Activated T-helper 9 cell treated with anti-CD3 and anti-CD28 coated beads, Interleukin-2, amount 50 U/mL, for 16 hours (primary cell): ENCODE measurements around the gene TNFRSF13B.
"Not testable (repeated sequence)": the region's sequence is repeated elsewhere in the genome, so short reads cannot be mapped to it uniquely, and the experiment has no call there.

Experiments used
- DNase-seq: peaks from one replicate; pipeline ENCODE4 v3.0.0-alpha.2; 2020; ENCODE audit warnings: low read depth

TNFRSF13B gene

DNA sequence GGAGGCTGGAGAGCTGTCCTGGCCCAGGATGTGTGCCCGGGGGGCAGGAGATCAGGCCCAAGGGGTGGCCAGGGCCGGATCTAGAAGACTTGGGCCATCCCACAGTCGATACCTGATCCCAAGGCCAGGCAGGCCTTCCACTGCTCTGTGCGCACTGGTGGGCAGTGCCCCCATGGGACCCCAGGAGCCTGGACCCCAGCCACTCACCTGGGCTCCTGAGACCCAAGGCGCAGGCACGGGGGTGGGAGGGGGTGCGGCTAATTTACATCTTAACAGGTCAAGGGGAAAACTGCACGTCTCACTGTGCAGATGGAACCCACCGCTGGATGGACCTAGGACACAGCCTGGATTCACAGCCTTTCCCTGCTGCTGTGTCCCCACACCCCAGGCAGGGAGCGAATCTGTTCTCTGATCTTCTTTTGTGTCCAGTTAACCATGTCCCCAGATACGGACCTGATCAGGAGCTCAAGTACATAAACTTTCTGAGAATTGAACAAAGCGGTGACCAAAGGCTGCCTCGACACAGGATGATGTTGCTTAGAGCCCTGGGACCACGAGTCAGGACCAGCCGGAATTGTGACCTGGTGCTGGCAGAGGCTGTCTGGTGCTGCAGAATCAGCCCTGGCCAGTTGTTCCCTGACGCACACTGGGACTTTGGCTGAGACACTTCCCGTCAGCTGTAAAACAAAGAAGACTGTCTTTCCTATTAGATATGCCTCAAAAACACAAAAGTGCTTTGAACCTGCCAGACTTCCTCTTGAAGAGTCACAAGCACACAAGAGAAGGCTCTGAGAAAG, 60.6 kb downstream of the TNFRSF13B start:
- DNase-seq: no peak

DNA sequence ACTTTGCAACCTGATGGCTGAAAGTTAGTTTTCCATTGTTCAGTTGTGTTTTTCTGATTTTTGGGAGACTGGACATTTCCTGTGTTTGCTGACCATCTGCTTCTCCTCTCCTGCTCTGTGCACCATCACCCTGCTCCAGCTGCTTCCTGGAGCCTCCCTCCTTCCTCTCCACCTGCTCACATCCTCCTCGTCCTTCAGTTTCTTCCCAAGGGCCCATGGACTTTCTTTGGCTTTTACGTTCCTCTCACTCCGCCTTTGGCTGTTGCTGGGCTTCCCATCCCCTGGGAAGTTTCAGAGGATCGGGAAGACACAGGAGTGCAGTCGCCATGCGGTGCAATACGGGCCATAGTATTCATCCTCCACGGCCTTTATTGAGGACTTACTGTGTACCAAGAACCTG, 61.6 kb downstream of the TNFRSF13B start:
- DNase-seq: no peak

DNA sequence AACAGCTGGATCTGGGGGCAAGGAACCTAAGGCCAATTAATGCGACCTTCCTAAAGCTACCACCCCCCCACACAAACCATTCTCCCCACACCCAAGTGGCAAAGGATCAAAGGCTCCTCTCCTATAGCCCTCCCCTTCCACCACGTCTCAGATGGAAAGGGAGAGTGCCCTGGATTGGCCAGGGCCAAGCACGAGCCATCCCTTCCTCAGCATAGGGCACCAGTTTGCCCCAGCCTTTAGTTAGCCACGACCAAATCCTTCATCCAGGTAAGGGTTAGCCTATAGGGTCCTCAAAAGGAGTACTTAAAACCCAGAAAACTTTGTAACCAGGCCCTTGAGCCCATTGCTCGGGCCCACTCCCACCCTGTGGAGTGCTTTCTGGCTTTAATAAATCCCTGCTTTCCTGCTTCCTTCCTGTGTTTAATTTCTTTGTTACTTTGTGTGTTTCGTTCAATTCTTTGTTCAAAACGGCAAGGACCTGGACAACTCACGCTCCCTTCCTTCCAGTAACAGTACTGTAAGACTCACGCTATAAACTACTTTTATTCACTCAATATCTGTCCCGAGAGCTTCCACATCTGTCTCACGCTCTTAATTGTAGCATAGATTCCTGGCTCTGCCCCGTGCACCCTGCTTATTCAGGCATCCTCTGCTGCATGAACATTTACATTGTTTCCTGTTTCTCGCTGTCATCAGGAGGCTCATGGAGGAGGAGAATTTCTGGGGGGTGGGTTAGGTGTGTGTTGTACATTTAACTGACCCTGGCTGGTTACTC, 62.3 kb downstream of the TNFRSF13B start:
- no peak for DNase-seq

DNA sequence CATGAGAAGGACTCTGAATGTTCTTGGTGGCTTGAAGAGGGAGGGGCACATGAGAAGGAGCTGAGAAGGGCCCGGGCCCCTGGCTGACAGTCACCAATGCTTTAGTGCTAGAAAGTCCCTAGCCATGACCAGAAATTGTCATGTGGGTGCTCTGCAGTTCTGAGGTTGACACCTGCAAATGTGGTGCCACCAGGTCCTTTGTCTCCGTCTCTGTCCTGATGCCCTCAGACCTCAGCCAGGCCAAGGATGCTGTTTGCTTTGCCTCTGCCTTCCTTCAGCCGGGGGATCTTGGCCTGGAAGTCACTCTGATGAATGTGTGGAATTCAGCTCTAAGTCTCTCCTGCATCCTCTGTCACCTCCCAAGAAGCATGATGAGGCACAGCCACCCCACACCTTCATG, 63.6 kb downstream of the TNFRSF13B start:
- DNase-seq: no peak

DNA sequence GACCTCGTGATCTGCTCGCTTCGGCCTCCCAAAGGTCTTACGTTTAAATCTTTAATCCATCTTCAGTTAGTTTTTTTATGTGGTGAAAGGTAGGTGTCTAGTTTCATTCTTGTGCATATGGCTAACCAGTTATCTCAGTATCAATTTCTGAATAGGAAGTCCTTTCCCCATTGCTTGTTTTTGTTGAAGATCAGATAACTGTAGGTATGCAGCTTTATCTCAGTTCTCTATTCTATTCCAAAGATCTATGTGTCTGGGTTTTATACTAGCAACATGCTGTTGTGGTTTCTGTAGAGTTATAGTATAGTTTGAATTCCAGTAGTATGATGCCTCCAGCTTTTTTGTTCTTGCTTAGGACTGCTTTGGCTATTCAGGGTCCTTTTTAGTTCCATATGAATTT, 65.2 kb downstream of the TNFRSF13B start:
- DNase-seq: no peak

DNA sequence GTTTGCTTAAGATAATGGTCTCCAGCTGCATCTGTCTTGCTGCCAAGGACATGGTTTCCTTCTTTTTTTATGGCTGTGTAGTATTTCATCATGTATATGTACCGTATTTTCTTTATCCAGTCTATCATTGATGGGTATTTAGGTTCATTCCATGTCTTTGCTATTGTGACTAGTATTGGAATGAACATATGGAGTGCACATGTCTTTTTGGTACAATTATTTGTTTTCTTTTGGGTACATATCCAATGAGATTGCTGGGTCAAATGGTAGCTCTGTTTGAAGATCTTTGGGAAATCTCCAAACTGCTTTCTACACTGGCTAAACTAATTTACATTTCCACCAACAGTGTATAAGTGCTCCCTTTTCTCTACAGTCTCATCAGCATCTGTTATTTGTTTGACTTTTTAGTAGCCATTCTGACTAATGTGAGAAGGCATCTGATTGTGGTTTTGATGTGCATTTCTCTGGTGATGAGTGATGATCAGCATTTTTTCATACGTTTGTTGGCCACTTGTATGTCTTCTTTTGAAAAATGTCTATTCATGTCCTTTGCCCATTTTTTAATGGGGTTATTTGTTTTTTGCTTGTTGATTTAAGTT, 66.2 kb downstream of the TNFRSF13B start:
- DNase-seq: no peak

DNA sequence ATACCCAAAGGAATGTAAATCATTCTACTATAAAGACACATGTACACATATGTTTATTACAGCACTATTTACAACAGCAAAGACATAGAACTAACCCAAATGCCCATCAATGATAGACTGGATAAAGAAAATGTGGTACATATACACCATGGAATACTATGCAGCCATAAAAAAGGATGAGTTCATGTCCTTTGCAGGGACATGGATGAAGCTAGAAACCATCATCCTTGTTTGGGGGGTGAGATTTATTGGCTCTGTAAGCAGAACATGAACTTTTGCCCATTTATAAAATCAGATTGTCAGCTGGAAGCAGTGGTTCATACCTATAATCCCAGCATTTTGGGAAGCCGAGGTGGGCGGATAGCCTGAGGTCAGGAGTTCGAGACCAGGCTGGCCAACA, 68.8 kb downstream of the TNFRSF13B start:
- DNase-seq: not testable (repeated sequence)

DNA sequence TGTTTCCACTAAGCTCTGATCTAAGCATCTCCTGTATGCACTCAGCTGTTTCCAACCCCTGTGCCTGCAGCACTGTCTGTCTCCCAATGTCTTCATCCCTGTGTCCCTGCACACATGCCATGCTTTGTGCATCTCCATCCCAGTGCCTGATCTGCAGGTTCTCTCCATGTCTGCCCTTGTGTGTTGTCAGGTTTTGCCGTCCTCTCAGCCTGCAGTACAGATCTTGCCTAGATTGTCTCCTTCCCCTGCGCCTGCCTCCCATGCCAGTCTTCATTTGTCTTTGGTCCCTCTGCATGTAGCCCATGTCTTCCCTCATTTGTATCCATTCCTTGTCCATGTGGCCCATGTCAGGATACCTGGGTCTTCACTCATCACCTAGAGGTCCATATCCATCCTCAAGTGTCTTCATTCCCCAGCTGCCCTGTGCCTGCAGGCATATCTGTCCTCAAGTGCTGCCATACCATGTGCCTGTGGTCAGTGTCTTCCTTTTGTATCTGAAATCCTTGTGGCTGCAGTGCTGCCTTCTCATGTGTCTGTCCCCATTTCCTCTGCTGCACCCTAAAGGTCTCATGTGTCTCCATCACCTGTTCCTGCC, 71.5 kb downstream of the TNFRSF13B start:
- DNase-seq: no peak

DNA sequence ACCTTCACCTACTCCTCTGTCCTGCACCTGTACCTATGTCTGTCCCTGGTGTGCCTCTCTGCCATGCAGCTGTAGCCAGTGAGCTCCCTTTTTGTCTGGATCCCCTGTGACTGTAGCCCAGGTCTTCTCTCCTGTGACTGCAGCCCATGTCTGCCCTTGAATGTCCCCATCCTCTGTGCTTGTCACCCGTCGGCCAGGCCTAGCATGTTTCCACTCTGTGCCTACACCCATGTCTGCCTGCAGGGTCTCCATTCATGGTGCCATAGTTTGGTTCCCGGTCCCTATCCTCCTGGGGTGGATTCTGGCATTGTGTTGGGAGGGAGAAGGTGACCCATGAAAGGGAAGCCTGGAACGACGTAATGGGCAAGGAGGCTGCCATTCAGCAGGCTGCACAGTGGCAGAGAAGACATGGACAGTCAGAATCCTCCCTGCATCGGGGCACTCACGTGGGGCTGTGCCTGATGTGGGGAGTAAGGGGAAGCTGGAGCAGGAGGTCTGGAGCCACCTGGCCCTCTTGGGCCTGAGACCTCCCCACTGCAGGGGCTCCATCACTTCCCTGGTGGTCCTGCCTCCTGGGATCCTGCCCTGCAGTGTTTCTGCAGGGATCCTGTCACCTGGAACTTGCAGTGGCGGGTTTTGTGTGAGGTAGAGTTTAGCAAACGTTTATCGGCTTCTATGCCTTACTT, 74.6 kb downstream of the TNFRSF13B start:
- DNase-seq: not testable (repeated sequence)

DNA sequence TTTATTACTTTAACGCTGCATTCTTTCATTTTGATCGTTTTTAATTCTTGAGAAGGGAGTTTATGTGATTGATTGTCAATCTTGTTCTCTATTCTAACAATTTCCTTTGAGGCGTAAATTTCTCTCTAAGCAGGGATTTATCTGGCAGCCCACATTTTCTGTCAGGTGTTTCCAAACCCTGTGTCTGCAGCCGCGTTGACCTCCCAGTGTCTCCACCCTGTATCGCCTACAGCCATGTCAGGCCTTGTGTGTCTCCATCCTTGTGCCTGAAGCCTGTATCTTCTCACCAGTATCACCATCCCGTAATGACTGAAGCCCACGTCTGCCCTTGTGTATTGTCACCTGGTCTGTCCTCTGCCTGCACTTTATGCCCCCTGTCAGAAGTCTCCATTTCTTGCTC, 75.7 kb downstream of the TNFRSF13B start:
- not testable (repeated sequence) for DNase-seq

DNA sequence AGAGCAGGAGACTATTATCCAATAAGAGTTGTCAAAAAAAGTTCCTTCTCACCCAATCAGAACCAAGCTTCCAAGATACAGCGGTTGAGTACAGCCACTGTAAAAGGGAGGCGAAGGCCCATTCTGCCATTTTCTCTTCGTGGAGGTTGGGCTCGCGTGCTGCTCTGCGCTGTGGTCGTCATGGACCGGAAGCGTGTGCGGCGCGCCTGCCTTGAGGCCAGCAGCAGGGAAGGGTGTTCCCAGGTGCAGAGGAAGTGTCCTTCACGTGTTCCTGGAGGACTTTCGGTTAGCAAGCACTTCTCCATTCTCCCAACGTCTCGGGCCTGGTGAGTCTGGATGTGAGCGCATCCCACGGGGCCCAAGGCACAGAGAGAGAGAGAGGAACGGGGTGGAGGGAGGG, 78.4 kb downstream of the TNFRSF13B start:
- DNase-seq: not testable (repeated sequence)

DNA sequence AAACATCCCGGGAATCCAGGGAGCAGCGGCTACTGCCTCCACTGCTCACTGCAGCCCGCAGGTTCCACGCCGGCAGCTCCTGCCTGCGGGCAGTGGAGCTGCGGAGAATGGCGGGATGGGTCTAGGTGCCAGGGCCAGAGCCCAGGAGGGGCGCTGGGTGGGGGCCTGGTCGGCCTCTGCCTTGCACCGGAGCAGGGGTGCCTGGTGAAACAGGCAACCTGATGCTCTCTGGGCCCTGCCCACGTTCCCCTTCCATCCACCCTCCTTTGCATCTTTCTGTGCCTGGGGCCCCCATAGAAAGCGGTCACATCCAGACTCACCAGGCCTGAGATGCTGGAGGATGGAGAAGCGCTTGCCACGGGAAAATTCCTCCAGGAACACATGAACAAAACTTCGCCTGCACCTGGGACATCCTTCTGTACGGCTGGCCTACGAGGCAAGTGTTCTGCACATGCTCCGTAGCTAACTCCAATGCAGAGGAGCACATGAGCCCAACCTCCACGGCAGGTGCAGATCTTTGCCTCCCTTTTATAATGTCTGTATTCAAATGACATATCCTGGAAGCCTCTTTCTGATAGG, 79.0 kb downstream of the TNFRSF13B start:
- DNase-seq: not testable (repeated sequence)

DNA sequence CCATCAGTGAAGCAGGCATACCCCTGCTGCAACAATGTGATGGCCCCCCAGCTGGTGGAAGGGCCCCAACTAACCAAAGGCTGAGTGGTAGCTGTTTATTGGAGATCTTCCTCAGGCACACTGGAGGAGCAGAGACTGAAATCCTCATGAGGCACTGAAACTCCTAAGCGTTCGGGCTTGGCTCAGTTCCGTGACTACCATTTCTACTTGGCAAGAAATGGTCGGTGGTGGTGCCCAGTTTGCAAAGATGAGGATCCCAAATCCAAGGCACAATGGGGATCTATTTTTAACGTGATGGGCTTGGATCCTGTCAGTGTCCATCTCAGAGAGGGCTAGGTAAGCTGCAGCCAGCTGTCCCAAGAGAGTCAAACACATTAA, 82.8 kb downstream of the TNFRSF13B start:
- no peak for DNase-seq
